Aorta (tissue), 5 donors: ENCODE measurements around the gene ZIC5. TPM values are rescaled to one million over a fixed set of nuclear protein-coding genes. Genes with fewer than 3 reads are reported as not detected.

ENCODE experiments used
- ATAC-seq: fragments of 200-7000 bp; cut with Tn5 transposase; one replicate; pipeline ENCODE4 v1.9.1; 2022; ENCODE audit warnings: moderate library complexity; ENCODE audit not compliant: low FRiP score
- DNase-seq, 2 donors: peaks; one replicate each; pipeline ENCODE4 v3.0.0-alpha.2; 2020
- H3K27ac ChIP-seq, 2 donors: one replicate each; pipeline ENCODE4 v1.5.1; 2013; ENCODE audit warnings: low read length in 2 of 2, mild to moderate bottlenecking in 2 of 2, moderate library complexity in 2 of 2, control low read depth in 1 of 2, inconsistent platforms in 1 of 2, low read depth in 1 of 2
- H3K27me3 ChIP-seq, 2 donors: one replicate each; pipeline ENCODE4 v1.6.1; 2013; ENCODE audit warnings: control low read depth in 1 of 2, low read length in 1 of 2, mild to moderate bottlenecking in 1 of 2, moderate library complexity in 1 of 2; ENCODE audit not compliant: insufficient read depth in 2 of 2, control insufficient read depth in 1 of 2
- H3K36me3 ChIP-seq, 2 donors: one replicate each; pipeline ENCODE4 v1.6.1; 2013; ENCODE audit warnings: control low read depth in 1 of 2, low read length in 1 of 2, mild to moderate bottlenecking in 1 of 2; ENCODE audit not compliant: insufficient read depth in 2 of 2, control insufficient read depth in 1 of 2
- H3K4me1 ChIP-seq, 2 donors: one replicate each; pipeline ENCODE4 v1.6.1; 2013; ENCODE audit warnings: low read length in 2 of 2, control low read depth in 1 of 2, mild to moderate bottlenecking in 1 of 2, moderate library complexity in 1 of 2; ENCODE audit not compliant: insufficient read depth in 2 of 2, control insufficient read depth in 1 of 2
- H3K4me3 ChIP-seq, 2 donors: one replicate each; pipeline ENCODE4 v1.5.1; 2013; ENCODE audit warnings: low read length in 2 of 2, control low read depth in 1 of 2, mild to moderate bottlenecking in 1 of 2
- H3K9me3 ChIP-seq: one replicate; pipeline ENCODE4 v1.6.1; 2013; ENCODE audit warnings: mild to moderate bottlenecking, low read length; ENCODE audit not compliant: control insufficient read depth
- WGBS, 2 donors: extraction: QIAGEN DNeasy Blood & Tissue Kit; methylation state at CpG; one replicate each; pipeline ENCODE4 v1.1.7; 2013; 5-methylcytosine and 5-hydroxymethylcytosine counted together
- intact Hi-C, 2 donors: fragments of 100-400 bp; cut with DNase I; formaldehyde crosslinking; loops; one replicate each; pipeline versions ENCODE4 v1.14.2 to v1.15.0; 2022
- long read RNA-seq, 2 donors: library from polyadenylated mRNA; unstranded; transcript quantifications; one replicate each; pipeline ENCODE4 v2.0.0, GENCODE V29; 2020 to 2021
- polyA plus RNA-seq, 2 donors: library from polyadenylated mRNA; stranded (reverse); fragments of 200-250 nt; gene quantifications; one replicate each; pipeline ENCODE4 v1.2.3, GENCODE V29; 2013
- total RNA-seq, 2 donors: library from RNA; stranded (reverse); fragmentation: NEBNext Ultra II Directional; extraction: Animal tissue kit (Norgen Biotek cat#: 25700); gene quantifications; one replicate each; pipeline ENCODE4 v1.2.1, GENCODE V29; 2021
- donor health status: healthy with polysubstance abuse.
- donor health status: Bipolar disorder and iron deficiency.
- donor health status: DM: no; HTN: no; CAD: no.
- donor health status: DM: no; HTN: no; CAD: no.
- donor health status: DM: yes; HTN: yes; CAD: no.

Gene ZIC5
- total RNA-seq: not detected
- under 1 TPM in 1 of 2 donors, not detected in 1; 0.13 TPM for polyA plus RNA-seq
- long read RNA-seq, donor 1: 0 reads
- long read RNA-seq, donor 2: 0 reads

GRCh38 chr13:99971576-99972189 lies at the start of gene ZIC5:
Gene ZIC5, minus strand, starts transcription at chr13:99971767. Its CDS starts 164 bp downstream, at chr13:99971603.
- intact Hi-C loops: loop anchor here in 1 of 2 donors (10.0 kb wide), 1 partner anchor 317 kb away; no protein-coding TSS in a partner anchor
- no peak within 1 kb of the TSS for H3K27ac ChIP-seq
- no peaks in the 10 kb centered on the region for H3K9me3 ChIP-seq
- H3K4me1 ChIP-seq: no peaks in the 10 kb centered on the region
- no peaks in the 10 kb centered on the region for H3K27me3 ChIP-seq
- no peak for ATAC-seq
- WGBS, 2 donors: 5 to 8% methylated on average over 41 of the region's 41 CpGs
- H3K36me3 ChIP-seq: no peaks in the 10 kb centered on the region
- no peak for DNase-seq
- peak within 1 kb of the TSS; percentile 41 to 53 for H3K4me3 ChIP-seq

GRCh38 chr13:100019780-100020356 lies 48.3 kb upstream of the ZIC5 start:
- H3K4me3 ChIP-seq: no peak overlapping the region
- no peaks in the 10 kb centered on the region for H3K27me3 ChIP-seq
- peaks cover 2% of the 10 kb centered on the region for H3K9me3 ChIP-seq
- 91 to 96% methylated on average over 3 of the region's 3 CpGs for WGBS, 2 donors
- no peaks in the 10 kb centered on the region for H3K36me3 ChIP-seq
- no peak overlapping the region for H3K27ac ChIP-seq
- intact Hi-C loops: no loop called here
- ATAC-seq (no peak), DNase-seq (no peak)
- H3K4me1 ChIP-seq: no peaks in the 10 kb centered on the region

GRCh38 chr13:100014621-100015020 lies 43.1 kb upstream of the ZIC5 start:
- Histone ChIP-seq H3K27ac (no peak overlapping the region), H3K9me3 (no peaks in the 10 kb centered on the region), H3K4me3 (no peak overlapping the region), H3K27me3 (peaks cover 0 to 2% of the 10 kb centered on the region in 2 donors), H3K4me1 (no peaks in the 10 kb centered on the region), H3K36me3 (no peaks in the 10 kb centered on the region)
- ATAC-seq (no peak), DNase-seq (no peak)
- intact Hi-C loops: no loop called here
- 71 to 87% methylated on average over 1 of the region's 1 CpG for WGBS, 2 donors

GRCh38 chr13:99998261-99998660 lies 26.7 kb upstream of the ZIC5 start:
- intact Hi-C loops: no loop called here
- WGBS, 2 donors: 93 to 94% methylated on average over 11 of the region's 11 CpGs
- no peaks in the 10 kb centered on the region for H3K27me3 ChIP-seq
- no peak overlapping the region for H3K27ac ChIP-seq
- no peaks in the 10 kb centered on the region for H3K36me3 ChIP-seq
- no peak for ATAC-seq
- no peaks in the 10 kb centered on the region for H3K4me1 ChIP-seq
- H3K4me3 ChIP-seq: no peak overlapping the region
- DNase-seq: no peak
- H3K9me3 ChIP-seq: peaks cover 1% of the 10 kb centered on the region

- no peaks in the 10 kb centered on the region for H3K36me3 ChIP-seq
- DNase-seq (no peak), ATAC-seq (peak; percentile 7)
- intact Hi-C loops: no loop called here
- no peak overlapping the region for H3K27ac ChIP-seq
- no peaks in the 10 kb centered on the region for H3K9me3 ChIP-seq
- H3K4me1 ChIP-seq: no peaks in the 10 kb centered on the region
- 51 to 55% methylated on average over 39 to 40 of the region's 40 CpGs for WGBS, 2 donors
- H3K27me3 ChIP-seq: no peaks in the 10 kb centered on the region
- H3K4me3 ChIP-seq: no peak overlapping the region
Measured at GRCh38 chr13:99997702-99998214, 26.2 kb upstream of the ZIC5 start.

- ATAC-seq: no peak
- 24 to 25% methylated on average over 8 of the region's 8 CpGs for WGBS, 2 donors
- H3K27ac ChIP-seq: no peak overlapping the region
Measured at GRCh38 chr13:99996381-99996973, 24.9 kb upstream of the ZIC5 start.

GRCh38 chr13:99995589-99996380 lies 24.2 kb upstream of the ZIC5 start:
- Histone ChIP-seq H3K4me3 (no peak overlapping the region), H3K27ac (no peak overlapping the region), H3K27me3 (no peaks in the 10 kb centered on the region), H3K9me3 (no peaks in the 10 kb centered on the region), H3K36me3 (no peaks in the 10 kb centered on the region), H3K4me1 (no peaks in the 10 kb centered on the region)
- ATAC-seq (no peak), DNase-seq (no peak)
- WGBS, 2 donors: 15 to 17% methylated on average over 21 of the region's 21 CpGs
- intact Hi-C loops: no loop called here

More at GRCh38 chr13:99996381-99996973, 24.9 kb upstream of the ZIC5 start:
- Histone ChIP-seq H3K36me3 (no peaks in the 10 kb centered on the region), H3K27me3 (no peaks in the 10 kb centered on the region), H3K9me3 (no peaks in the 10 kb centered on the region), H3K4me1 (no peaks in the 10 kb centered on the region), H3K4me3 (no peak overlapping the region)
- intact Hi-C loops: no loop called here
- no peak for DNase-seq

- no peaks in the 10 kb centered on the region for H3K36me3 ChIP-seq
- no peak for DNase-seq
- no peak for ATAC-seq
- intact Hi-C loops: no loop called here
- H3K4me1 ChIP-seq: no peaks in the 10 kb centered on the region
- no peak overlapping the region for H3K4me3 ChIP-seq
- H3K27me3 ChIP-seq: no peaks in the 10 kb centered on the region
- H3K27ac ChIP-seq: no peak overlapping the region
- no peaks in the 10 kb centered on the region for H3K9me3 ChIP-seq
- WGBS, 2 donors: 27 to 29% methylated on average over 3 of the region's 3 CpGs
Measured at GRCh38 chr13:99995104-99995588, 23.6 kb upstream of the ZIC5 start.
